CD4-positive, alpha-beta T cell treated with Interferon alpha-2 for 1 hour (primary cell): Measurements from ENCODE around the gene SERF1A.
"Not testable (repeated sequence)": the region's sequence is repeated elsewhere in the genome, so short reads cannot be mapped to it uniquely, and the experiment has no call there.

ENCODE experiments used
- DNase-seq, 2 donors: peaks; one replicate each; pipeline ENCODE4 v3.0.0-alpha.2; 2020 to 2022

The SERF1A gene

GRCh38 chr5:70900533-70901271 lies at the start of gene SERF1A:
Gene SERF1A, plus strand, starts transcription at chr5:70900669. Its CDS starts 201 bp downstream, at chr5:70900870.
- DNase-seq = not testable (repeated sequence)

GRCh38 chr5:70866778-70867177 lies 33.7 kb upstream of the SERF1A start:
- not testable (repeated sequence) for DNase-seq

GRCh38 chr5:70870626-70871025 lies 29.8 kb upstream of the SERF1A start:
- DNase-seq = not testable (repeated sequence)

GRCh38 chr5:70896076-70896475 lies 4.4 kb upstream of the SERF1A start:
- not testable (repeated sequence) for DNase-seq

GRCh38 chr5:70901272-70901571 lies 753 bp downstream of the SERF1A start:
- DNase-seq = not testable (repeated sequence)

- DNase-seq = not testable (repeated sequence)
Measured at GRCh38 chr5:70906624-70907023, 6.2 kb downstream of the SERF1A start.

GRCh38 chr5:70916829-70917228 lies 16.4 kb downstream of the SERF1A start:
- DNase-seq = not testable (repeated sequence)

GRCh38 chr5:70925211-70925562 lies 24.7 kb downstream of the SERF1A start:
- not testable (repeated sequence) for DNase-seq

GRCh38 chr5:70931709-70932368 lies 31.4 kb downstream of the SERF1A start:
- not testable (repeated sequence) for DNase-seq

- DNase-seq = not testable (repeated sequence)
Measured at GRCh38 chr5:70932560-70932959, 32.1 kb downstream of the SERF1A start.

- not testable (repeated sequence) for DNase-seq
Measured at GRCh38 chr5:70953068-70953467, 52.6 kb downstream of the SERF1A start.
